H9 (cell line): ENCODE measurements around the gene DPYSL5. TPM values are rescaled to one million over a fixed set of nuclear protein-coding genes. Genes with fewer than 3 reads are reported as not detected.

Experiments
- DNase-seq: peaks from one replicate; pipeline ENCODE4 v3.0.0-alpha.2; 2017
- H2AFZ ChIP-seq: one replicate; pipeline ENCODE4 v1.6.1; 2013; ENCODE audit warnings: mild to moderate bottlenecking, low read length, control low read depth, moderate library complexity
- H2AK5ac ChIP-seq: 2 replicates; pipeline ENCODE4 v1.6.1; 2013; ENCODE audit warnings: low read length, control low read depth, mixed read lengths; ENCODE audit not compliant: insufficient read length
- H2BK120ac ChIP-seq: one replicate; pipeline ENCODE4 v1.6.1; 2013; ENCODE audit warnings: low read depth, mild to moderate bottlenecking, low read length, control low read depth, inconsistent platforms; ENCODE audit not compliant: poor library complexity, severe bottlenecking
- H2BK12ac ChIP-seq: 2 replicates; pipeline ENCODE4 v1.6.1; 2013; ENCODE audit warnings: low read length, control low read depth, mixed read lengths, low read depth; ENCODE audit not compliant: insufficient read length
- H2BK15ac ChIP-seq: 2 replicates; pipeline ENCODE4 v1.6.1; 2013; ENCODE audit warnings: low read depth, low read length, control low read depth
- H2BK20ac ChIP-seq: one replicate; pipeline ENCODE4 v1.6.1; 2013; ENCODE audit warnings: low read depth, mild to moderate bottlenecking, low read length, control low read depth, inconsistent platforms; ENCODE audit not compliant: poor library complexity, severe bottlenecking
- H2BK5ac ChIP-seq: 2 replicates; pipeline ENCODE4 v1.6.1; 2013; ENCODE audit warnings: low read length, control low read depth, mixed read lengths; ENCODE audit not compliant: insufficient read length
- H3K14ac ChIP-seq: 2 replicates; pipeline ENCODE4 v1.6.1; 2013; ENCODE audit warnings: low read length, control low read depth; ENCODE audit not compliant: insufficient read depth
- H3K18ac ChIP-seq: 2 replicates; pipeline ENCODE4 v1.6.1; 2013; ENCODE audit warnings: low read depth, mild to moderate bottlenecking, mixed read lengths, low read length, control low read depth; ENCODE audit not compliant: insufficient read length
- H3K23ac ChIP-seq: 2 replicates; pipeline ENCODE4 v1.6.1; 2013; ENCODE audit warnings: low read length, control low read depth, mixed read lengths, low read depth; ENCODE audit not compliant: insufficient read length
- H3K23me2 ChIP-seq: 2 replicates; pipeline ENCODE4 v1.6.1; 2013; ENCODE audit warnings: low read depth, mild to moderate bottlenecking, mixed read lengths, low read length, control low read depth; ENCODE audit not compliant: insufficient read length, poor library complexity, severe bottlenecking
- H3K27ac ChIP-seq: 2 replicates; pipeline ENCODE4 v1.5.1; 2013; ENCODE audit warnings: low read length, control low read depth, mixed read lengths, low read depth; ENCODE audit not compliant: insufficient read length
- H3K27me3 ChIP-seq: 2 replicates; pipeline ENCODE4 v1.6.1; 2013; ENCODE audit warnings: low read length, control low read depth, inconsistent platforms; ENCODE audit not compliant: insufficient read depth
- H3K4ac ChIP-seq: 2 replicates; pipeline ENCODE4 v1.6.1; 2013; ENCODE audit warnings: low read depth, mild to moderate bottlenecking, control low read depth, inconsistent platforms, low read length, moderate library complexity
- H3K4me1 ChIP-seq: 2 replicates; pipeline ENCODE4 v1.6.1; 2013; ENCODE audit warnings: low read length, control low read depth, inconsistent platforms; ENCODE audit not compliant: insufficient read depth
- H3K4me2 ChIP-seq: 2 replicates; pipeline ENCODE4 v1.6.1; 2013; ENCODE audit warnings: low read length, control low read depth, mixed read lengths; ENCODE audit not compliant: insufficient read length, insufficient read depth
- H3K56ac ChIP-seq: 2 replicates; pipeline ENCODE4 v1.6.1; 2013; ENCODE audit warnings: low read depth, mild to moderate bottlenecking, mixed read lengths, low read length, control low read depth; ENCODE audit not compliant: insufficient read length
- H3K79me1 ChIP-seq: 2 replicates; pipeline ENCODE4 v1.6.1; 2013; ENCODE audit warnings: low read depth, mild to moderate bottlenecking, moderate library complexity, low read length, control low read depth, inconsistent platforms; ENCODE audit not compliant: insufficient read depth, poor library complexity, severe bottlenecking
- H3K79me2 ChIP-seq: 2 replicates; pipeline ENCODE4 v1.6.1; 2013; ENCODE audit warnings: low read length, control low read depth, inconsistent platforms; ENCODE audit not compliant: insufficient read depth
- H3K9ac ChIP-seq: 2 replicates; pipeline ENCODE4 v1.6.1; 2013; ENCODE audit warnings: low read length, control low read depth, mixed read lengths; ENCODE audit not compliant: insufficient read length; ENCODE audit errors: extremely low read depth
- H3K9me3 ChIP-seq: one replicate; pipeline ENCODE4 v1.6.1; 2013; ENCODE audit warnings: low read depth, low read length, inconsistent platforms; ENCODE audit not compliant: control insufficient read depth
- H3T11ph ChIP-seq: one replicate; pipeline ENCODE4 v1.6.1; 2013; ENCODE audit warnings: mild to moderate bottlenecking, low read length, control low read depth, inconsistent platforms
- H4K20me1 ChIP-seq: one replicate; pipeline ENCODE4 v1.6.1; 2013; ENCODE audit not compliant: control insufficient read depth, insufficient read length, insufficient read depth
- H4K5ac ChIP-seq: 2 replicates; pipeline ENCODE4 v1.6.1; 2013; ENCODE audit warnings: low read depth, mild to moderate bottlenecking, mixed read lengths, low read length, control low read depth; ENCODE audit not compliant: insufficient read length
- H4K8ac ChIP-seq: replicated peaks from 2 replicates; pipeline ENCODE4 v1.6.1; 2013; ENCODE audit warnings: low read length, control low read depth, mixed read lengths, low read depth; ENCODE audit not compliant: insufficient read length
- H4K91ac ChIP-seq: 2 replicates; pipeline ENCODE4 v1.6.1; 2013; ENCODE audit warnings: low read depth, mild to moderate bottlenecking, moderate library complexity, mixed read lengths, low read length, control low read depth; ENCODE audit not compliant: insufficient read length
- H3K27ac Mint-ChIP-seq, 3 experiments: 2 replicates in 2 of 3; 3 replicates in 1 of 3; pipeline ENCODE4 v1.8.0; 2020 to 2021; ENCODE audit warnings: mixed read lengths in 3 of 3, mild to moderate bottlenecking in 1 of 3, moderate library complexity in 1 of 3
- H3K27me3 Mint-ChIP-seq: 2 replicates; pipeline ENCODE4 v1.8.0; 2021; ENCODE audit warnings: low read depth, mild to moderate bottlenecking, moderate library complexity, mixed read lengths
- H3K36me3 Mint-ChIP-seq, 3 experiments: 2 replicates in 2 of 3; 3 replicates in 1 of 3; pipeline ENCODE4 v1.8.0; 2020 to 2021; ENCODE audit warnings: low read depth in 3 of 3, mixed read lengths in 3 of 3; ENCODE audit not compliant: insufficient read depth in 1 of 3
- H3K4me1 Mint-ChIP-seq, 2 experiments: 2 replicates each; pipeline ENCODE4 v1.8.0; 2020; ENCODE audit warnings: mixed read lengths in 2 of 2
- H3K4me3 Mint-ChIP-seq, 2 experiments: 2 replicates in 1 of 2; 3 replicates in 1 of 2; pipeline ENCODE4 v1.8.0; 2020 to 2021; ENCODE audit warnings: mild to moderate bottlenecking in 2 of 2, mixed read lengths in 2 of 2, moderate library complexity in 1 of 2
- H3K9me3 Mint-ChIP-seq, 2 experiments: 2 replicates in 1 of 2; 3 replicates in 1 of 2; pipeline ENCODE4 v1.8.0; 2020; ENCODE audit warnings: mild to moderate bottlenecking in 2 of 2, mixed read lengths in 2 of 2, moderate library complexity in 1 of 2
- WGBS: extraction: QIAGEN DNeasy Blood & Tissue Kit; methylation state at CpG from one replicate; pipeline ENCODE4 v1.1.7; 2013; ENCODE audit warnings: missing lambda C conversion rate, low lambda C conversion rate, mixed read lengths; ENCODE audit not compliant: insufficient read length; ENCODE audit errors: extremely low coverage; 5-methylcytosine and 5-hydroxymethylcytosine counted together
- total RNA-seq: library from RNA; stranded (reverse); gene quantifications from 2 replicates; pipeline ENCODE4 v1.2.1, GENCODE V29; 2021
- TF ChIP-seq, protein P1 (sequence below): fragments of 200-600 bp; sonication (generic); conservative IDR thresholded peaks from 3 replicates; pipeline ENCODE4 v1.8.0; 2021; ENCODE audit warnings: antibody characterized with exemption, mild to moderate bottlenecking

Gene DPYSL5
- total RNA-seq, 1 experiment from 2014 or later, result 6.4 TPM

DNA sequence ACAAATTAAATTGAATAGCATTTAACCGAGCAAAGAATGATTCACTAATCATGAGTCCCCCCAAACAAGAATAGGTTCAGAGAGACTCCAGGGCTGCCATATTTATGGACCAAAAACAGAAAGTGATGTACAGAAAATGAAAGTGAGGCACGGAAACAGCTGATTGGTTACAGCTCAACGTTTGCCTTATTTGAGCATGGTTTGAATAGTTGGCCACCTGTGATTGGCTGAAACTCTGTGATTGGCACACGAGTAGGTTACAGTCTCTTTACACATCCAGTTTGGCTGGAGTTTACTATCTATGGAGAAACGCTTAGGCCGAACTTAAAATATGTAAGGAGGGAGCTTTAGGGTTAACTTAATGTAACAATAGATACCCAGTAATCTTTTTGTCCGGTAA is 27.0 kb upstream of the DPYSL5 start:
- no peak overlapping the region for H2AK5ac ChIP-seq
- no peak overlapping the region for H3T11ph ChIP-seq
- no peak overlapping the region for H3K18ac ChIP-seq
- no peak overlapping the region for H3K23ac ChIP-seq
- H3K4me1 Mint-ChIP-seq, result peaks cover 6 to 7% of the 10 kb centered on the region in 2 experiments; a peak in 3 of 4 replicates
- no peaks in the 10 kb centered on the region for H3K23me2 ChIP-seq
- H4K20me1 ChIP-seq, result no peaks in the 10 kb centered on the region
- no peak overlapping the region for H3K27ac Mint-ChIP-seq
- H3K27me3 ChIP-seq, result no peaks in the 10 kb centered on the region
- no peak overlapping the region for H2BK5ac ChIP-seq
- no peak overlapping the region for H3K9ac ChIP-seq
- no peak overlapping the region for H3K14ac ChIP-seq
- H3K27ac ChIP-seq, result no peak overlapping the region
- no peak overlapping the region for H3K56ac ChIP-seq
- no peak overlapping the region for H3K4ac ChIP-seq
- no peak overlapping the region for H3K4me2 ChIP-seq
- no CpG with 5 or more reads among the region's 7 CpGs for WGBS
- H3K79me2 ChIP-seq, result no peaks in the 10 kb centered on the region
- H3K4me3 Mint-ChIP-seq, result no peak overlapping the region
- H3K79me1 ChIP-seq, result no peaks in the 10 kb centered on the region
- H2AFZ ChIP-seq, result no peak overlapping the region
- no peak for DNase-seq
- H2BK20ac ChIP-seq, result no peak overlapping the region
- H3K9me3 Mint-ChIP-seq, result no peaks in the 10 kb centered on the region
- no peak overlapping the region for H4K91ac ChIP-seq
- H3K9me3 ChIP-seq, result no peaks in the 10 kb centered on the region
- peaks cover 3% of the 10 kb centered on the region for H3K27me3 Mint-ChIP-seq
- no peak overlapping the region for H2BK15ac ChIP-seq
- TF ChIP-seq, protein P1, sequence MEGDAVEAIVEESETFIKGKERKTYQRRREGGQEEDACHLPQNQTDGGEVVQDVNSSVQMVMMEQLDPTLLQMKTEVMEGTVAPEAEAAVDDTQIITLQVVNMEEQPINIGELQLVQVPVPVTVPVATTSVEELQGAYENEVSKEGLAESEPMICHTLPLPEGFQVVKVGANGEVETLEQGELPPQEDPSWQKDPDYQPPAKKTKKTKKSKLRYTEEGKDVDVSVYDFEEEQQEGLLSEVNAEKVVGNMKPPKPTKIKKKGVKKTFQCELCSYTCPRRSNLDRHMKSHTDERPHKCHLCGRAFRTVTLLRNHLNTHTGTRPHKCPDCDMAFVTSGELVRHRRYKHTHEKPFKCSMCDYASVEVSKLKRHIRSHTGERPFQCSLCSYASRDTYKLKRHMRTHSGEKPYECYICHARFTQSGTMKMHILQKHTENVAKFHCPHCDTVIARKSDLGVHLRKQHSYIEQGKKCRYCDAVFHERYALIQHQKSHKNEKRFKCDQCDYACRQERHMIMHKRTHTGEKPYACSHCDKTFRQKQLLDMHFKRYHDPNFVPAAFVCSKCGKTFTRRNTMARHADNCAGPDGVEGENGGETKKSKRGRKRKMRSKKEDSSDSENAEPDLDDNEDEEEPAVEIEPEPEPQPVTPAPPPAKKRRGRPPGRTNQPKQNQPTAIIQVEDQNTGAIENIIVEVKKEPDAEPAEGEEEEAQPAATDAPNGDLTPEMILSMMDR, result no peak
- no peak overlapping the region for H2BK120ac ChIP-seq
- no peak overlapping the region for H2BK12ac ChIP-seq
- no peaks in the 10 kb centered on the region for H3K4me1 ChIP-seq
- H3K36me3 Mint-ChIP-seq, result no peaks in the 10 kb centered on the region
- H4K5ac ChIP-seq, result no peak overlapping the region
- no peak overlapping the region for H4K8ac ChIP-seq
